ENCODE measurements around the gene EEF1AKMT4. TPM values are rescaled to one million over a fixed set of nuclear protein-coding genes. Genes with fewer than 3 reads are reported as not detected.

Gene EEF1AKMT4
- total and polyA plus RNA-seq, 4 donors, result 2.1 to 13.9 (median 10.8) TPM

DNA sequence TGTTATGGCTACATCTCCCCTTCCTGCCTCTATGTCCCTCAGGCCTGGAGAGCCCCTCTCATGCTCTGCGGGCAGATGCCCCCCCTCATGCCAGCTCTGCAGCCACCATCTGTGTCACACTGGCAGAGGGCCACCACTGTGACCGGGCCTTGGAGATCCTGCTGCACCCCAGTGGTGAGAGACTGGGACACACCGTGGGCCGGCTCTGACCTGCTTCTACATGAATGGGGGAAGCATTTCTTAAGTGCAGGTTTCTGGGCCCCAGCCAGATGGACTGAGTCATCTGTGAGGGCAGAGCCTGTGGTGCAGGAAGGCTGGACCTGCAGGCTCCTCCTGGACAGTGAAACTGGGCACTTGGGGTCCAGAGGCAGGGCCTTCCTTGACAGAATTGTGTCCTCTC is 15.2 kb upstream of the EEF1AKMT4 start:
- 51% methylated on average over 4 of the region's 4 CpGs for WGBS
- Histone ChIP-seq H3K9me3 (ENCODE audit: control insufficient read depth in 4 of 4, low read length in 3 of 4) (no peaks in the 10 kb centered on the region), H3K4me1 (ENCODE audit: control insufficient read depth in 4 of 4, insufficient read depth in 4 of 4, low read length in 3 of 4) (peaks cover 11 to 17% (median 14%) of the 10 kb centered on the region in 4 donors), H3K36me3 (ENCODE audit: control insufficient read depth in 4 of 4, insufficient read depth in 3 of 4, low read depth in 1 of 4, low read length in 3 of 4) (no peaks in the 10 kb centered on the region), H3K9ac (ENCODE audit: low read depth in 1 of 2, low read length in 2 of 2) (no peak overlapping the region), H3K27me3 (ENCODE audit: control insufficient read depth in 4 of 4, insufficient read depth in 4 of 4, low read length in 3 of 4) (peaks cover 0 to 7% (median 4%) of the 10 kb centered on the region in 4 donors), H3K27ac (ENCODE audit: low read depth in 1 of 2, low read length in 2 of 2) (no peak overlapping the region), H3K4me3 (ENCODE audit: low read depth in 1 of 3, low read length in 3 of 3) (no peak overlapping the region)
- no peak for TF ChIP-seq MAX (IDR thresholded peaks at IDR 0.05)
- no peak for TF ChIP-seq FOXA2 (IDR thresholded peaks at IDR 0.05)
- TF ChIP-seq HNF4A (conservative IDR thresholded peaks at IDR 0.05), result no peak
- TF ChIP-seq JUND (IDR thresholded peaks at IDR 0.05), result no peak
- no peak for TF ChIP-seq REST (IDR thresholded peaks at IDR 0.05)
- TF ChIP-seq, protein P1, sequence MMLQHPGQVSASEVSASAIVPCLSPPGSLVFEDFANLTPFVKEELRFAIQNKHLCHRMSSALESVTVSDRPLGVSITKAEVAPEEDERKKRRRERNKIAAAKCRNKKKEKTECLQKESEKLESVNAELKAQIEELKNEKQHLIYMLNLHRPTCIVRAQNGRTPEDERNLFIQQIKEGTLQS (IDR thresholded peaks at IDR 0.05), result no peak
- no peak for TF ChIP-seq HNF4G (IDR thresholded peaks at IDR 0.05)
- no peak for TF ChIP-seq RAD21 (IDR thresholded peaks at IDR 0.05)
- TF ChIP-seq GABPA (IDR thresholded peaks at IDR 0.05 in 1 of 2, conservative IDR thresholded peaks at IDR 0.05 in 1 of 2), result no peak
- no peak for TF ChIP-seq FOXA1 (IDR thresholded peaks at IDR 0.05)
- no peak for TF ChIP-seq CTCF (IDR thresholded peaks at IDR 0.05; ENCODE audit: low read depth, low read length, missing input control)
- TF ChIP-seq ZBTB33 (IDR thresholded peaks at IDR 0.05), result no peak
- no peak for TF ChIP-seq EGR1 (IDR thresholded peaks at IDR 0.05; ENCODE audit: low read depth in 2 of 2)
- TF ChIP-seq NR2F2 (IDR thresholded peaks at IDR 0.05), result no peak
- TF ChIP-seq SP1 (IDR thresholded peaks at IDR 0.05), result no peak
- TF ChIP-seq YY1 (IDR thresholded peaks at IDR 0.05), result no peak
- no peak for TF ChIP-seq TAF1 (conservative IDR thresholded peaks at IDR 0.05)
- TF ChIP-seq RXRA (IDR thresholded peaks at IDR 0.05), result no peak
- DNase-seq (ENCODE audit: low spot score), result no peak
